ENCODE data around the gene HOGA1.

DNA sequence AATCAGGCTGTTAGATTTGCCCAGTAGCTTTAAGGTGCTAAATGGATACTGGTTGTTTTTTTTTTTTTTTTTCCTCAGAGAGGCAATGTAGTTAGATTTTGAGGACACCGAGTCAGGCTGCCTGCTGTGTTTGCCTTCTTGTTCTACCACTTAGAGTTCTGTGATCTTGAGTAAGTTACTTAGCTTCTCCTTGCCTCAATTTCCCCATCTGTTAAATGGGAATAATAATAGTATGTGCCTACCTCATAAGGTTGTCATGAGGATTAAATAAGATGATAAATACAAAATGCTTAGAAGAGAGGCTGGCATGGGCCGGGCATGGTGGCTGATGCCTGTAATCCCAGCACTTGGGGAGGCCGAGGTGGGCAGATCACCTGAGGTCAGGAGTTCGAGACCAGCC lies 34.5 kb downstream of the HOGA1 start:
- TF ChIP-seq NFIC (IDR thresholded peaks at IDR 0.05; ENCODE audit: borderline replicate concordance), result no peak
- TF ChIP-seq TAF1 (IDR thresholded peaks at IDR 0.05; ENCODE audit: borderline replicate concordance, low read depth, low read length), result no peak
- TF ChIP-seq, protein P1, sequence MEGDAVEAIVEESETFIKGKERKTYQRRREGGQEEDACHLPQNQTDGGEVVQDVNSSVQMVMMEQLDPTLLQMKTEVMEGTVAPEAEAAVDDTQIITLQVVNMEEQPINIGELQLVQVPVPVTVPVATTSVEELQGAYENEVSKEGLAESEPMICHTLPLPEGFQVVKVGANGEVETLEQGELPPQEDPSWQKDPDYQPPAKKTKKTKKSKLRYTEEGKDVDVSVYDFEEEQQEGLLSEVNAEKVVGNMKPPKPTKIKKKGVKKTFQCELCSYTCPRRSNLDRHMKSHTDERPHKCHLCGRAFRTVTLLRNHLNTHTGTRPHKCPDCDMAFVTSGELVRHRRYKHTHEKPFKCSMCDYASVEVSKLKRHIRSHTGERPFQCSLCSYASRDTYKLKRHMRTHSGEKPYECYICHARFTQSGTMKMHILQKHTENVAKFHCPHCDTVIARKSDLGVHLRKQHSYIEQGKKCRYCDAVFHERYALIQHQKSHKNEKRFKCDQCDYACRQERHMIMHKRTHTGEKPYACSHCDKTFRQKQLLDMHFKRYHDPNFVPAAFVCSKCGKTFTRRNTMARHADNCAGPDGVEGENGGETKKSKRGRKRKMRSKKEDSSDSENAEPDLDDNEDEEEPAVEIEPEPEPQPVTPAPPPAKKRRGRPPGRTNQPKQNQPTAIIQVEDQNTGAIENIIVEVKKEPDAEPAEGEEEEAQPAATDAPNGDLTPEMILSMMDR (IDR thresholded peaks at IDR 0.05), result no peak
- no peak for TF ChIP-seq GABPA (IDR thresholded peaks at IDR 0.05; ENCODE audit: low read depth)
- TF ChIP-seq NRF1 (IDR thresholded peaks at IDR 0.05; ENCODE audit: low read depth, low read length), result no peak
- TF ChIP-seq, protein P2, sequence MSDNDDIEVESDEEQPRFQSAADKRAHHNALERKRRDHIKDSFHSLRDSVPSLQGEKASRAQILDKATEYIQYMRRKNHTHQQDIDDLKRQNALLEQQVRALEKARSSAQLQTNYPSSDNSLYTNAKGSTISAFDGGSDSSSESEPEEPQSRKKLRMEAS (IDR thresholded peaks at IDR 0.05; ENCODE audit: low read depth), result no peak
- no peak for TF ChIP-seq SMC3 (IDR thresholded peaks at IDR 0.05; ENCODE audit: low read depth, low read length)
